GM18499 (cell line): ENCODE data around the gene EN1.

Experiments used
- ATAC-seq: cut with Tn5 transposase; IDR thresholded peaks from one replicate; pipeline ENCODE4 v1.9.1; 2021; ENCODE audit warnings: moderate number of reproducible peaks; ENCODE audit not compliant: insufficient read depth, unreplicated experiment

EN1 gene

GRCh38 chr2:118830118-118830517 lies 17.3 kb downstream of the EN1 start:
- ATAC-seq = no peak

DNA sequence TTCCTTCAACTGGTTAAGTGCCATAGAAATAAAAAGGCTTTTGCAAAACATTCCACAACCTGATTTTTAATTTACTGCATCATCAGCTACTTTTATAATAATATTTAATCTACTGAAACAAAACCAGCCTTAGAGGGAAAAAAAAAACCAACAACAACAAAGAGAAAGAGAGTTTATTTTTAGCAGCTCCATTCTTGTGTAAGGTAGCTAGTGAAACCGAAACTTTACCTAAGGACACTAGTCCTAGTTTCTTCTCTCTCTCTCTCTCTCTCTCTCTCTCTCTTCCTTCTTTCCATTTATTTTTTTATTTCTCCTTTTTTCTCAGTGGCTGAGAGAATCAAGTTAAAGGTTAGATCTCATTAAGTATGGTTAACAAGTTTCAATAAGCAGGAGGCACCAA lies 21.4 kb downstream of the EN1 start:
- no peak for ATAC-seq

GRCh38 chr2:118823633-118824032 lies 23.8 kb downstream of the EN1 start:
- no peak for ATAC-seq

DNA sequence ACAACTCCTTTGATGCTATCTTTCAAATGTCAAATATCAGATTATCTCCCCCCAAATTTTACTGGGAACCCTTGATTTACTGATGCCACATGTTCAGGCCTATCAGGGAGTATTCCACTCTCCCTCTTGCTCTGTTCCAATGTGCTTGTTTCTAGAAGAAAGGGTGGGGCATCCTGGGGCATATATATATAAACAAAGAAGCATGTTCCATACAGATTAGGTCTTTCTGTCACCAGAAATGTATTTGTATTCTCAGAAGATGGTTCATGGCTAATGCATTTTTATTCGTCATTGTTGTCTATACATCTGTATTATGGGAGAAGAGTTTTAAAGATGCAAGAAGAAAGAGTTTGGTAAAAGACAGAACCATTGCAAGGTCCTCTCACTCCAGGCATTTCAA lies 24.9 kb downstream of the EN1 start:
- ATAC-seq = no peak

GRCh38 chr2:118822015-118822414 lies 25.4 kb downstream of the EN1 start:
- ATAC-seq = no peak

DNA sequence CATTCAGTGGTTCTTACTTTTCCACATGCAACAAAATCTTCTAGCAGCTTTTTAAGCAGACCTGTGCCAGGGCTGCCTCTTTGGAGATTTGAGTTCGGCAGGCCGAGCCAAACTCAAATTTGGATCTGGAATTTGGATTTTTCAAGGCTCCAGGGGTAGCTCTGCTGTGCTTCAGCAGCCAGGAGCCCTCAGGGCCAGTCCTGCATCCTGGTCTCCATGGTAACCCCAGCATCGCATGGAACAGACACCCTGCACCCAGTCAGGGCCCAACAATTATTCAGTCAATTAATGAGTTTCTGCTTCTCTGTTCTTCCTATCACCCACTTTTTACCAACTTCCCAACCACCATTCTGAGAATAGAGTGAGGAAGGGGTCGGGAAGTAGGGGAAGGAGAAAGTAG lies 30.0 kb downstream of the EN1 start:
- no peak for ATAC-seq

DNA sequence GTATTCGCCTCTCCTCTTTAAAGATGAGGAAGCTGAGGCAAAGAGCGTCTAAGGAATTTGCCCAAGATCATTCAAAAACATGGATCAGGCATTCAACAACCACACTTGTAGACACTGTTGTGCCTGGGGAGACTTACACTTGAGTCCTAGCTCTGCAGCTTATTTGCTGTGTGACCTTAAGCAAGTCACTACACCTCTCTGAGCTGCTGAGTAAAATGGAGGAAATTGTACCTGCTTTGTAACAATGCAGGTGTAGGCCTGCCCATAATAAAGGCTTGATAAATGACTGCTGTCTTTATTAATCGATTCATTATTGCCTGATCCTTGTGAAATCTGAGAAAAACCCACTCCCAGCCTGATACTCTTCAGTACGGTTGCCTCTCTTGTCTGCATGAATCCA lies 30.8 kb downstream of the EN1 start:
- ATAC-seq = no peak

DNA sequence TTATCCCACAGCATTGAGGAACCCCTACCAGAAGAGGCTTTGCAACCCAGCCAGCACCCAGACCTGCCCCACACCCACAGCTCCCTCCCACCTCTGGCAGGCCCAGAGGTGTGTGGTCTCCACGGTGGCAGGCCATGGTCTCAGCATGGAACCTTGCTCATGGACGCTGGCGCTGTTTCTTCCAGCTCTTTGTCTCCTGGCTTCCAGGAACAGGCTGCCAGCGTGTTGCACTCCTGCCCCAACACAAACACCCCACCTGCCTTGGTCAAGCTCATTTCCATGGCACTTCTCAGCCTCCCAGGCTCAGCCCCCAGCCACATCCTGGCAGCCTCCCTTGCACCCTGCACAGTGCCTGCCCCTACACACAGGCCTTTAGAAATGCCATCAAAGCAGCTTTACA lies 31.7 kb downstream of the EN1 start:
- ATAC-seq = no peak

- no peak for ATAC-seq
Observed at GRCh38 chr2:118815314-118815713, 32.1 kb downstream of the EN1 start.

- ATAC-seq = no peak
Observed at GRCh38 chr2:118814368-118814767, 33.1 kb downstream of the EN1 start.

DNA sequence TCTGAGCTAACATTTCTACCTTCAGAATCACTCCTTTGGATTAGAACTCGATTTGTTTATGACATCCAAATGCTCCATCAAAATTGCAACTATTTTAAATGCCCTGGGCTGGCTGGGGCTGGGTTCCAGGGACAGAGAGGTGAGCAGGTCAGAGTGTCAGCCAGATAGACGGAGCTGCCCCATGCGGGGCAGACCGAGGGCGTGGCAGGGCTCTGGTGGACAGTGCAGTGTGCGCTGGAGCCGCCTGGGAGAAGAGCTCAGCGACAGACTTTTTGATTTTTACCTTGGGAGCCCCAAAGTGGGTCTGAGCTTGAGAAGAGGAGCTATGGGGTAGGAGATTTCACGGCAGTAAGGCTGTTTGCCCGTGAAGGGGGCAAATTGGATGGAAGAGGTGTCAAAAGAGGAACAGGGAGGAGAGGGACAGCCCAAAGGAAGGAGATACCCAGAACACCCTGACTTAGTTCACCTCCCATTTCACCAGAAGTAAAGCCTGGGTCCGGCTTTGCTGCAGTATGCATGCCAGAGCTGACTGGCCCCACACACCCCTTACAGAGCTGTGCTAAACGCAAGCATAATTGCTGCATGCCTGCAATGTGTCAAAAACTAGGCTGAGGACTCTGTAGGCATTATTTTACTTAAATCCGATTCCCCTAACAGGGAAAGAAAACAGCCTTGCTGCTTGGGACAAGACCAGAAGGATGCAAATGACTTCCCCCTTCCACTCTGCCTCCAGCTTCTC lies 33.7 kb downstream of the EN1 start:
- no peak for ATAC-seq

- ATAC-seq = no peak
Observed at GRCh38 chr2:118813111-118813510, 34.3 kb downstream of the EN1 start.

DNA sequence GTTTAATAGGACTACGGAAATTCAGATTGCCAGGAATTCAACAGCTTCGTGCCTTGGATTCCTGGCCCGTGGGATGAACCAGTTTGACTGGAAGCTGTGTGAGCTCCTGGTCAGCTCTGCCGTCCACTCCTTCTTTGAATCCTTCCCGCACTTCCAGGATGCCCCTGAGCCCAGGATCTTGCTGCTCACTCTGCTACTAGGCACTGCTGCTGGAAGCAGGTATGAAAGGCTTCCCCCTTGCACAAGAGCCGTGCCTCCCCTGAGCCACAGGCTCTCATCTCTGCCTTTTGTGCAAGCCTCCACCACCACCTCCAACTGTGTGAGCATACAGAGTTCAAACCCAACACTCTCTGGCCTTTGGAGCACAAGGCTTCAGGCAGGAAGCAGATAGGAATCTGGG lies 34.9 kb downstream of the EN1 start:
- no peak for ATAC-seq

DNA sequence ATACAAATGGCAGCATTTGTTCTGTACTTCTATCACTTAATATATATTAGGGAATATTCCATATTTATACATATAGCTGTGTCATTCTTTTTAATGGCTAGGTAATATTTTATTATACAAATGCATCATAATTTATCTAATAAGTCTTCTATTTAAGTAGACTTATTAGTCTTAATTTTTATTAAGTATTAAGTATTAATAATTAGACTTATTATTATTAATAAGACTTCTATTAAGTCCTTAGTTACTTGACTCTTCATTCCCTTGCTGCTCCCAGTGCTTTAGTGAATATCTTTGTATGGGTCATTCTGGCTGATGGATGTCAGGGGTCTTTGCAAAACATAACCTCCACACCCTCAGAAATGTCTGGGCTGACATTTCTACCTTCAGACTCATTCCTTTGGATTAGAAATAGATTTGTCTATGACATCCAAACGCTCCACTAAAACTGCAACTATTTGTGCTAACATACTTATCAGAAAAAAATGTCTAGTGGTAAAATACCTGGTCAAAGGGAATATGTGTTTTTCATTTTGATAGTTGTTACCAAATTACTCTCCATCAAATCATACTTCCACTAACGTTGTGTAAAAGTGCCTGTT lies 35.8 kb downstream of the EN1 start:
- no peak for ATAC-seq

- no peak for ATAC-seq
Observed at GRCh38 chr2:118810766-118811165, 36.7 kb downstream of the EN1 start.

DNA sequence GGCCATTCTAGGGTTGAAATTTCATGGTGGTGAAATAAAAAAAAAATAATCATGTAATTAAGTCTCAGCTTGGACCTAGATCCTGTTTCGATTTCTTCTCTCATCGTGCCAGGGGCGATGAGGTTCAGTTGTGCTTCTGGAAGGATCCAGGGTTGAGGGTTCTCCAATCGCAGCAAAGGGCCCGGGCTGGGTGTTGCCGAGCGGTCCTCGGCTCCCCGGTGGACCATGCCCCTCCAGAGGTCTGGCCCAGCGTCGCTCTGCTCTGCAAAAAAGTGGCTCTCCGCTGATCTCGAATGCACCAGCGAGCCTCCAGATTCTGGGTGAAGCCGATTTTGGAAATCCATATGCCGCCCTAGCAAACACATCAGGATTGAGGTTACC lies 39.0 kb downstream of the EN1 start:
- ATAC-seq = no peak

DNA sequence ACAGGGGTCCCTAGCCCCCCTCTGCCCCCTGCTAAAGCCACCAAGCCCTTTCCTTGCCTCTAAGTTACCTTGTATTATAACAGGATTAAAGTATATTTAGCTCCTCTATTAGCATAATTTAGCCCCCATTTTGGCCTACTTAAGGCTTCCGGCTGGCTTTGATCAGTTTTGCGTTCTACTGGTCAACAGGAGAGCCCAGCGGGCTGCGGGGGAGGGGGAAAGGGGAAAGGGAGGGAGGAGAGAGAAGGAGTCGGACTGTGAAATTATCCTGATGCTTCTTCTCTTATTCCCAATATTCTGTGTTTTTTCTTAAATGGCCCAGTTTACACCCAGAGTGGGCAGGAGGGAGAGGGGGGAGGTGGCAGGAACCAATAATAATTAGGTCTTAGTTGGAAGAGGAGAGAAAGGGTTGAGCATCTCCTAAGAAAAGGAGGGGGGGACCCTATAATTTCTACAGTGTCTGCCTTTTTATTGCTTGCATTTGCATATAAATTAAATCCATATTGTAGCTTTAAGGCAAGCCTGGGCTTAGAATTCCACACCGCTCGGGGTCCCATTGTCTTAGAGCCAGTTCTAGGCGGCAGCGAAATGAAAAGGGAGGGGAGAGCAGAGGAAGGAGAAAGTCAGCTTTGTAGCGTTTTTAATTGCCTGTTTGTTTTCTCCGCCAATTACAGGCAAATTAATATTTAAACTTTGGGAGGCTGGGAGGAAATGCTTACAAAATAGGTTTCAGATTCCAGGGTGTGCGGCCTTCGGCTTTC lies 39.6 kb downstream of the EN1 start:
- no peak for ATAC-seq

DNA sequence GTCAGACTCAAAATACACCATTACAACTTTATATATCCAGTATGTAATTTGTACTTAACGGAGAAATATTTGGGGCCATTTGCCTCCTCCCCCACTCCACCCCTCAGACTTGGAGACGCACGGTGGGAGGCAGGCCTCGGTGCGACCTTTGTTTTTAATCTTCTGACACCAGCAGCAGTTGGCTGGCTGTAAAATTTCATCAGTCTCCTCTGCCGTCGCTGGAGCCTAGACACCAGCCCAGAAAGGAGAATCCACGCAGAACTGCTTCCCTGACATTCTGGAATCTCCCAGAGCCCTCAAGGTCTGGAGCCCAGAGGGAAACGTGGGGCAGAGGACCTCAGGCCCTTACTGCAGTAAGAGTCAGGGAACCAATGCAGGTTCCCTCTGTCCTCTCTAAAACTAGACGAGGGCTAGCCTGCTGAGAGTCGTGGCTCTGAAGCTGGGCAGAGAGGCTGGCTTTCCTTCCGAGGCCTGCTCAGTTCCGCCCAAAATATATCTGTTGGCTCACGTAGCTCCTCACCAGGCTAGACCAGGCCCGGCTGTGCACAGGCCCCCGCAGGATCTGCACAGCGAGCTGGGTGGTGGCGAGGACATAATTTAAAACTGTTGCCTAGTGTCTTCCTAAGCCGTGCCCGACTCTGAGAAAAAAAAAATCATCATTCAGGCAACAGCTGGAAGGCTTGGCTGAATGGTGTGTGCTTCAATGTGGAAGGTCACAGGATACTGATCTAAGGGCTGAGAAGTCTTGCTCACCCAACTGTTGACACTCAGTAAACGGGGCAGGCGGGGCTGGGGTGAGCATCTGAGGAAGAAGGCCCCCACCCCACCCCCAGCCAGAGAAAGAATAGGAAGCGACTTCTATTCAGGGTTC lies 40.4 kb downstream of the EN1 start:
- ATAC-seq = no peak

DNA sequence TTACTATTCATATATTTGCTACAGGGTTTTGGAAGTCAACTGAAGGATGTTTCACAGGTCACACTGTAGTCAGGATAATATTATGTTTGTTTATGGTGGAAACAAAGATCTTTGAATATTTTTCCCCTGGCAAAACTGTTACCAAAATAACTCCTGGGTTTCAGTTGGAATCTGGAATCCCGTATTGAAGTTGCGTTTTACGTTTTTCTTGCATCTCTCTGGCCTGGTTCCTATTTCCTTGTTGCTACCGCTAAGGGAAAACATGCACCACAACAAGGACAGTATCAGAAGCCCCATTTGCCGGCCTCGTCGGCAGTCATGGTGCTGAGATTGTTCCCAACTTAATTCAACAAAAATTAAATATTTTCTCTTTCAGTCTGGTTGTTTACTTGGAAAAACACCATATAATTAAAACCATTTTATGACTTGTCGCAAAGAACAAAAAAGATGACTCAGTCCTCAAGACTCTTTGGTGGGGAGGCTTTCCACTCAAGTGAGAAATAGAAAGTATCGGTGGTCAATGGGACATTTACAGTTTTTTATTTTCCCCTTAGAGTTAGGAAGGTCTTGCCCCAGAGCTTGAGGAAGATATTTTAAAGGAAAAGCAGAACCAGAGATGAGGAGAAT lies 42.3 kb downstream of the EN1 start:
- ATAC-seq = no peak

- ATAC-seq = no peak
Observed at GRCh38 chr2:118803012-118803411, 44.4 kb downstream of the EN1 start.
